GM21528 (cell line): ENCODE measurements around the gene SLC16A2.
"Not testable (repeated sequence)": the region's sequence is repeated elsewhere in the genome, so short reads cannot be mapped to it uniquely, and the experiment has no call there.

Source experiments
- ATAC-seq: cut with Tn5 transposase; IDR thresholded peaks from one replicate; pipeline ENCODE4 v1.9.1; 2021; ENCODE audit warnings: mild to moderate bottlenecking, moderate library complexity; ENCODE audit not compliant: unreplicated experiment, low FRiP score

Gene SLC16A2

DNA sequence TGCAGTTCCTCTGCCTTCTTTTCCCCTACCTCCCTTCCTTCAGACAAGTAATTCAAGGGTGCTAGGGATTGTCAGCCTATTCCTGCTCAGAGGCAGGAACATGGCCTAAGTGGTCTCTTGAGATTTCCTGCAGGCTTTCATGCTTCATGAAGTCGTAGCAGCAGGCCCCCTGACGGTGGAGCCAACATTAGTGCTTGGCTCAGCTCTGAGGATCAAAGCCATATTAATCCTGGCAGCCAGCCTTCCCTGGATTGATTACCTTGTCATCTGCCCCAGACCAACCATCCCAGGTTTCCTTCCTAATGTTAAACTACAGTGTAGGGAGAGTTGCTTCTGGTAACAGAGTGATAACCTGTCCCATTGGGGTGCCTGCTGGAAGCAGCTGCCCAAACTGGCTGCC is 84.1 kb downstream of the SLC16A2 start:
- no peak for ATAC-seq

DNA sequence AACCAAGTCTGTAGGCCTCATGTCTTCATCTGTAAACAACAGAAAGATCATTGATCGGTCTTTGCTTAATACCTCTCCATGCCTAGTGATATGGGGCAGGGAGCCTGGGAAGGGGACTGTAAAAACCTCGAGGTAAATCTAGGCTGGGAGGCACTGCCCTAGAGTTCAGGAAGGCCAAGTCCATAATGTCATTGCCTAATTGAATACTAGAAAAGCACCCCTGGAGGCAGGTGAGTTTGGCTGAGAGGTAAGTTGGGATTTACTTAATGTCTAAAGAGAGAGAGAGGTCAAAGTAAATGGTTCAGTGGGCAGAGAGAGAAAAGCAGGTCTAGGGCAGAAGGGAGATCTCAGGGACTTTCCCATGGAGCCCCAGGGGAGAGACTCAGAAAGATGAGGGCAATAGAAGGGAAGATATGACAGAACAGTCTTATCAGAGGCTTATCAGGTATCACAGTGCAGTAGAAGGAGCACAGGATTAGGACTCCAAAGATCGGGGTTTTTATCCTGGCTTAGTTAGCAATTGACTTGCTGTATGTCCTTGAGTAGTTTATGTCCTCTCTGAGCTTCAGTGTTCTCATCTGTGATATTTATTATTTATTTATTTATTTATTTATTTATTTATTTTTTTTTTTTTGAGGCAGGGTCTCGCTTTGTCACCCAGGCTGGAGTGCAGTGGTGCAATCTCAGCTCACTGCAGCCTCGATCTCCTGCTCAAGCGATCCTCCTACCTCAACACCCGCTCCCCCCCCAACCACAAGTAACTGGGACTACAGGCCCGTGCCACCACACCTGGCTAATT is 85.2 kb downstream of the SLC16A2 start:
- no peak for ATAC-seq

DNA sequence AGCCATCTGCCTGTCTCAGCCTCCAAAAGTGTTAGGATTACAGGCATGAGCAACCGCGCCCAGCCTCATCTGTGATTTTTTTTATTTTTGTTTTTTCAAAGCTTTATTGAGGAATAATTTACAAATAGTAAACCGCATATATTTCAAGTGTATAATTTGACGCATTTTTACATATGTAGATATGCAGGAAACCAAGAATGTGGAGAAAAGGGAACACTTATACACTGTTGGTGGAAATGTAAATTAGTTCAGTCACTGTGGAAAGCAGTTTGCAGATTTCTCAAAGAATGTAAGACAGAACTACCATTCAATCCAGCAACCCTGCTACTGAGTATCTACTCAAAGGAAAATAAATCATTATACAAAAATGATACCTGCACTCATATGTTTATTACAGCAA is 85.9 kb downstream of the SLC16A2 start:
- ATAC-seq, result no peak

DNA sequence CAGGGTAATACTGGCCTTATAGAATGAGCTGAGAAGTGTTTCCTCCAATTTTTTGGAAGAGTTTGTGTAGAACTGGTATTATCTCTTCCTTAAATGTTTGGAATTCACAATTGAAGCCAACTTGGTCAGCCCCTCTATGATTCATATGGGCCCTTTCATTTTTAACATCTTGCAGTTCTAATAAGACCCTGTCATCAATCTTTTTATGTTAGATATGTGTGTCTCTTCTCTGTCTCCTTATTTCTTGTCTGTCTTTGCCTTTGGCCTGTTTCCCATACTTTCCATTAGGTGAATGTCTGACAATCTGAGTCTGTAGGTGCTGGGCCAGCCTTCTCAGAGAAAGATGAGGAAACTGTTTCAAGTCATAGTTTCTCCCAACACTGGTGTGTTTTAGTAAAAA is 88.7 kb downstream of the SLC16A2 start:
- peak; percentile 4 for ATAC-seq

DNA sequence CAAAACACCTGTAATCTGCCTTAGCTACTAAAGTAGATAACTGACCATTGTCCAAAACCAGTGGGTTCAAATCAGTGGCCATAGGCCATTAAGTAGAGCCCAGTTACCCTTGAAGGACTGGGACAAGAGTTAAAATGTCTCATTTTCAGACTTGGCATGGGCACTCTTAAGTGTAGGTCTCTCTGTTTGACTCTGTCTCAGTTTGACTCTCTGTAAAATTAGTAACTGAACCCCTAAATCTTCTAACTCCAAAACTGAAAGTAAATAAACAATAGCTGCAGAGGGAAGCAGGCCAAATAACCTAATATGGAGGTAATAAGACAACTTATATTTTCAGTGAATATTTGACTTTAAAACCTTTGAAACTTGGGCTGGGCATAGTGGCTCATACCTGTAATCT is 89.1 kb downstream of the SLC16A2 start:
- ATAC-seq, result peak; percentile 71

DNA sequence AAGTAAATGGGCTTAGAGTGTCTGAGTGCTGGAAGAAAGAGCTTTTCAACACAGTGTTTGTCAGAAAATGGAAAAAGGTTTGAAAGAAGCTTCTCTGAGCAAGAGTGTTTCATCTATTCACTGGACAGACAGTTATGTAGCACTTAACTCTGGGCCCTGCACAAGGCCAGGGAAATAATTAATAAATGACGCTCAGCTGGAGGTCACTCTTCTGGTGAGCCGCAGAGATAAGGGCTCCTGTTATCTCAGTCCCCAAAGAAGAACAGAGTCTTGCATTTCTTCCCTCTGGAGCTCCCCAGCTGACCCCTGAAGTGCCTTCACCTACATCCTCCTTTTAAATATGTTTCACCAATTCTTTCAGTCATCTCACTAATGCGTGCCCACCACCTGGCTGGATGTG is 90.4 kb downstream of the SLC16A2 start:
- ATAC-seq, result no peak

DNA sequence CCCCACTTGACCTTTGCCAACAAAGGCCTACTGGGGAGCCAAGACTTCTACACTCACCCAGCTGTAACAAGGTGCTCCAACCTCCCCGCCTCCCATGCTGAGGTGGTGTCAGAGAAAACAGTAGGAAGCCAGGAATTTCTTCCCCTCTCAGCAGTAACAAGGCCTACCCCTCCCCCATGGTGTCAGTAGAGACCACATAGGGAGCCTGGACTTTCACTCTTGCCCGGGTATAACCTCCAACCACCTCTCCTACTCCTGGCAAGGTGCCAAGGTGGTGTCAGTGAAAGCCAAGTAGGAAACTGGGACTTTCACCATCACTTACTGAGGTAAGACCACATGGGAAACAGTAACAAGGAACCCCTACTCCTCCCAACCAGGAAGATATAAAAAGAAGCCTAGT is 93.1 kb downstream of the SLC16A2 start:
- ATAC-seq, result no peak

DNA sequence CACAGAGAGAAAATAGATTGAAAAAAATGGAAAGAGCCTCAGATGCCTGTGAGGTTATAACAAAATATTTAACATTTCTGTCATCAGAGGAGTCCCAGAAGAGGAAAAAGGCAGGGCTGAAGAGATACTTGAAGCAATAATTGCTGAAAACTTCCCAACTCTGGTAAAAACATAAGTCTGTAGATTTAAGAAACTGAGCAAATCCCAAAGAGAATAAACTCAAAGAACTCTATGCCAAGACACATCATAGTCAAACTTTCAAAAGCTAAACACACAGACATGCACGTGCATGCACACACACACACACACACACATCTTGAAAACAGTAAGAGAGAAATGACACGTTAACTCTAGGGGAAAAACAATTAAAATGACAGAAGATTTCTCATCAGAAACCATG is 94.1 kb downstream of the SLC16A2 start:
- no peak for ATAC-seq

DNA sequence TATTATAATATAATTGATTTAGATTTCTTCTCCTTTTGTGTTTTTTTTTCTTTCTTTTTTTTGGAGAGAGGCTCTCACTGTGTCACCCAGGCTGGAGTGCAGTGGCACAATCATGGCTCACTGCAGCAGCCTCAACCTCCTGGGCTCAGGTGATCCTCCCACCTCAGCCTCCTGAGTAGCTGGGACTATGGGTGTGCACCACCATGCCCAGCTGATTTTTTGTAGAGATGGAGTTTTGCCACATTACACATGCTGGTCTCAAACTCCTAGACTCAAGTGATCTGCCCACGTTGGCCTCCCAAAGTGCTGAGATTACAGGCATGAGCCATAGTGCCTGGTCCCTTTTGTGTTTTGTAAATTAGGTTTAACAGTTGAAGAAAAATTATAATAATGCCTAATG is 94.7 kb downstream of the SLC16A2 start:
- not testable (repeated sequence) for ATAC-seq

DNA sequence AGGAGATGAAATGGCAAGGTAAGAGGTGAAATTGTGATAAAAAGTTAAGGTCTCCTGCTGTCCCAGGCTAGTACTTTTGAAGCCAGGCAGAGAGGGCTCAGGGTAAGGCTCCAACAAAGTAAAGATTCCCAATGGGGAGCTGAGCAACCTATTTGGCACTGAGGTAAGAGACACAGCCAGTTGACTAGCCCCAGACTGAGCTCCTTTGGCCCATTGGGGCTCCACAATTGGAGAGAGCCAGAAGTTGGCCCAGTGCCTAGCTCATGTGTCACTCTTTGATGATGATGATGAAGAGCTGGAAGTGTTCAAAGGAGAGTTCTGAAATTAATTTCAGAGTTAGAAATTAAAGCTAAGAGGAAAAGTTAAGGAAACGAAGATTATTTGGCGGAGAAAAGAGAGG is 98.6 kb downstream of the SLC16A2 start:
- no peak for ATAC-seq

DNA sequence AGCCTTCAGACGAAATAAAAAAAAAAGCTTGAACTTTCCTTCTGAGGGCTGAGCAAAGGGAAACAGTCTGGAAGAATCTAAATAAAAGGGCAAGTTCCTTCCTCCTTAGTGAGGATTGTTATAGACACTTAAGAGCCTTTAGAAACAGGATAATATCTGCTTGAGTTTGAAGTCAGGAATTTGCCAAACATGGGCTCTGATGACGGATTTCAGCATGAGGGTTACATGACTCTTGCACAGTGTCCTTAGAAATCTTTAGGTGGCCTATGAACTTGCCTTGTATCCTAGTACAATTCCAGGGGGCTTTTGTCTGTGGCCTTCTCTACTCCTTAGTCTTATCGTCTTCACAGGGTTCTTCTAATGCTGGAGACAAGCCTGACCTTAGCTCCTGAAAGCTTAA is 99.0 kb downstream of the SLC16A2 start:
- ATAC-seq, result no peak

DNA sequence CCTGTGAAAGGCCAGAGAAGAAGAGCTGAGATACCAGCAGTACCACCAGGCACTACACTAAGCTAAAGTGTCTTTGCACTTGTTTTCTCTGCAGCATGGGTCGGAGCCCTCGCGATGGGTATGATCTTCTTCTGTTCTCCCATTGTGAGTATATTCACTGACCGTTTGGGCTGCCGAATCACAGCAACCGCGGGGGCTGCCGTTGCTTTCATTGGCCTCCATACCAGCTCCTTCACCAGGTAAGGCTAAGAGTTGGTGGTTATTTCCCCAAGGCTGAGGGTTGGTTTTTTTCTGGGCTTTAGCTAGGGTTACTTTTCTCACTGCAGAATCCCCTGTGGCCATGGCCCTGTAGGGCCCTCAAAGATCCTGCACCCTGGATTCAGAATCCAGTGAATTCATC is 99.6 kb downstream of the SLC16A2 start:
- no peak for ATAC-seq

DNA sequence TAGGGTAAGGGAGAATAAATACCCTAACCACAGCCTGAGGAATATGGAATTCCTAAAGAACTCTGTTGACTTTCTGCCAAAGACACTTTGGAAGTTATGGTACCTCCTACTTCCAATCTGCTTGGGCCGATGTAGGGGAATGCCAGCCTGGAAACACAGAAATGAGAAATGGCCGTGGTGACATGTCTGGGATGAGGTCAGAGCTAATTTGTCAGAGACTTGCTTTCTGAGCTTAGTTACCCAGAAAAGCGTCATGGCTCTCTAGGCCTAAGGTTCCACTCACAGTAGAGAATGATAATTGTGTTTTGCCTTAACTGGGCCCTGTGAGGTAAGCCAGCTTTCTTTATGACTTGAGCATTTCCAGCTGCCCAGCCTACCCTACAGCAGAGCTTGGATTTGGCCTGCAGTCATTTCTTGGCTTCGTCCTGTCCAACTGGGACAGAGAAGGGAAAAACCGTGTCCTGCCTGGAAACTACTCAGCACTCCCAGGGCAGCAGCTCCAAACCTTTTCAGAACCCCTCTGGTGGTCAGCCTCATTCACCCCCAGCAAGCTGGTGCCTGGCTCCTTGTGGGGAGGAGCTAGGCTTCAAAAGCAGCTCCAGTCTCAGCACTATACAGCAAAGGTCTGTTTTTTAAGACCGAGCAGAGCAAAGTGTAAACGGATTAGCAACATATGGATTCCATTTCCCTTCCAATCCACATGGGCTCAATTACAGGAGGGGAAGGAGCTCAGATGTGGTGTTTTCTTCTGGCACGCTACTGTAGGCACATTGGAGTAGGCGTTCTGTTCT is 100.9 kb downstream of the SLC16A2 start:
- ATAC-seq, result no peak

DNA sequence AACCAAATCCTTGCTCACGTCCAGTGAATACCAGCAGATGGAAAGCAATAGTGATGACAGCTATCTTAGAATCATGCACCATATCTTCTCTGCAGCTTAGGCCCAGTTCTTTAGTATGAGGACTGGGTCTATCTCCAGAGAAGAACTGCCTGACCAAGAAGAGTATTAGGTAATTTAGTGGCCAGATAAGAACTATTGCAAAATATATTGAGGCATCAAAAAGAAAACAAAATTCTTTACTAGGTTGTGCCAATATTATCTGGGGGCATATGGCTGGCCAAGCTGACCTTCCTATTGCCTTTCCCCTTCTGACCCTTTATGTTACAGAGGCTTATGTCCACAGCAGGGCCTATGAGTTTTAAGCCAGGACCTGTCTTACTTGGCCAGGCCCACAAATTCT is 101.9 kb downstream of the SLC16A2 start:
- no peak for ATAC-seq

DNA sequence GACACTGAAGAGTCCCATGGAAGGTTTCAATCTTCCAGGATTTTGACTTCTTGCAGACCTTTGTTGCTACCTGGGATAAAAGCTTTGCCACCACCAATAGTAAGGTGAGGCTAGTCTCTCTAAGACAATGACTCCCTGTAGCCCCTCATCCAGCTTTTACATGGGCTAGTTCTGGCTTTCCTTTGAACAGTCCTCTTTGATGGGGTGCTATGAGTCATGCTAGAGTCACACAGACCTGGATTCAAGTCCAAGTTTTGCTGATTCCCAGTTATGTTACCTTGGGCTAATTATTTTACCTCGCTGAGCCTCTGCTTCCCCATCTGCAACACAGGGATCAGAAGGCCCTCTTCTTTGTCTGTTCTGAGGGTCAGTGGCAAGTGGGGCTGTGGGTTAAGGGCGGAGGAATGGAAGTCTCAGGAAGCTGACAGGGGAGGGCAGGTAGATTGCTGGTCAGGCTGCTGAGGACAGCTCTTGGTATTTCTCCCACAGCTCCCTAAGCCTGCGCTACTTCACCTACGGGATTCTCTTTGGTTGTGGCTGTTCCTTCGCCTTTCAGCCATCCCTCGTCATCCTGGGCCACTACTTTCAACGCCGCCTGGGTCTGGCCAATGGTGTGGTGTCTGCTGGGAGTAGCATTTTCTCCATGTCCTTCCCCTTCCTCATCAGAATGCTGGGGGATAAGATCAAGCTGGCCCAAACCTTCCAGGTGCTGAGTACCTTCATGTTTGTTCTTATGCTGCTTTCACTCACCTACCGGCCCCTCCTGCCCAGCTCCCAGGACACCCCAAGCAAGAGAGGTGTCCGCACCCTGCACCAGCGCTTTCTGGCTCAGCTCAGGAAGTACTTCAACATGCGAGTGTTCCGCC is 102.8 kb downstream of the SLC16A2 start:
- ATAC-seq, result no peak

DNA sequence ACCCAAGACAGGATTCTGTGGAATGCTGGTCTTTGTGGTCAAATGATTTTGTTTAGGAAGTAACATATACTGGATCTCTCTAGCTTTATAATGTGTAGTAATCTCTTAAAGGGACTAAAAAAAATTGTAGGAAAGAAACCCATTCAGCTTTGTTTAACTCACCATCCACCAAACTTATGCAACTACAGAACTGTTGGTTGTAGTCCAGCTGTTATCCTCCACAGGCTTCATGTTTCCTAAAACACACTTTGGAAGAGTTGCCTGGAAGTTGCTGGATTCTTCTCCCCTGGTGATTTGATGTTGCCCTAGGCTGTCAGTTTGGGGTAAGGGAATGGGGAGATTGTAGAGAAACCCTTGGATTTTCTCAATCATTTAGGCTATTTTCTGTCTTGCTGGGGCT is 103.8 kb downstream of the SLC16A2 start:
- no peak for ATAC-seq

DNA sequence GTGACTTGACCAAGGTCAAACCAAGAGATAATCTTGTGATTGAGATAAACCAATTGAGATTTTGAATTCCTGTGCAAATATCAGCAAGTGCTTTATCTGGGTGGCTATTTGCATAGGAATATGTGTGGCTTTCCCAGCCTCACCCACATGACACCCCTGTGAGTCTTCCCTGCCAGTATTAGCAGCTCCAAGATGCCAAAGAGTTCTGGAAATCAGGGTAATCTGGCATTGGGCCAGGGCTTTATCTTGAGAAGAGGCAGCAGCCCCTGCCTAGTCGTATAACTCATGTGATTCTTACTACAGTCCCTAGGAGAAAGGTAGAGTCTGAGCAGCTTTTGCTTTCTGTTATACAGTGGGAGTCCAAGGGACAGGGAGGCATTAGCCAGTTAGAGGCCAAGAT is 105.5 kb downstream of the SLC16A2 start:
- ATAC-seq, result no peak

DNA sequence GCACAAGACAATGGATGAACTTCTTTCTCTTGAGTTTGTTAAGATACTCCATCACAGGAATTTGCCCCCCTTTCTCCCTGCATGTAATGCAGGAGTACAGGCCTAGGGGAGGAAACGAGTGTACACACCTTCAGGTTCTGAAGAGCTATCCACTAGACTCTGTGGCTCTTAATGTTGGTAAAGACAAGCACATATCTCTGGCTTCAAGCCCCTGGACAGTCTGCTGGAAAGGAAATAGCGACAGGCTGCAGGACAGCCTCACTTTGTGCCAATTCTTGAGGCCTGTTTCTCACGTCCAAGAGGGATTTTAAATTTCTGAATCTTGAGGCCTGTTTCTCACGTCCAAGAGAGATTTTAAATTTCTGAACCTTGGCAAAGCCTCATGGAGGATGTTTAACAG is 106.1 kb downstream of the SLC16A2 start:
- no peak for ATAC-seq

DNA sequence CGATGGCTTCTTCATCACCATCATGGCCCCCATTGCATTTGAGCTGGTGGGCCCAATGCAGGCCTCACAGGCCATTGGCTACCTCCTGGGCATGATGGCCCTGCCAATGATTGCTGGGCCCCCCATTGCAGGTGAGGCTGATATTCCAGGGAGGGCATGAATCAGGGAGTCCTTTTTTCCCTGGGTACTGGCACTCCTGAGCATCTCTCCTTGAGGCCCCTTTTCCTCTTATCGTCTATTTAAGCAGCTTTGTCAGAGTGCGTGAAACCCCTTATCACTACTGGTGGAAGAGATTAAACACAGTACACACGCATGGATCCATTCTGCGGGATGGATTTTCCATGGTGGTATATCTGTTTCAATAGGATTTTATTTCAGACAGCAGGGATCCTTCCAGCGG is 108.0 kb downstream of the SLC16A2 start:
- ATAC-seq, result no peak

DNA sequence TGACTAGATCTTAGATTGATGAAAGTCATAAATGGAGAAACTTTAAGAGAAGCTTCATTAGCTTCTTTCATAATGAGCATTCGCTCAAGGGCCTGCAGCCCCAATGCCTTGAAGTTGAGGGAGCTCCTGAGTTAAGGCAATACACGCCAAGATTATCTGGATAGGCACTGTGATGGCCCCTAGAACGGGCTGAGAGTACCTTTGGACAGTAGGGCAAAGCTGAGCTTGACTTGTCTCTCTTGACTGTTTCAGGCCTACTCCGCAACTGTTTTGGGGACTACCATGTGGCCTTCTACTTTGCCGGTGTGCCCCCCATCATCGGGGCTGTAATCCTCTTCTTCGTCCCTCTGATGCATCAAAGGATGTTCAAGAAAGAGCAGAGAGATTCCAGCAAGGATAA is 109.8 kb downstream of the SLC16A2 start:
- ATAC-seq, result no peak

DNA sequence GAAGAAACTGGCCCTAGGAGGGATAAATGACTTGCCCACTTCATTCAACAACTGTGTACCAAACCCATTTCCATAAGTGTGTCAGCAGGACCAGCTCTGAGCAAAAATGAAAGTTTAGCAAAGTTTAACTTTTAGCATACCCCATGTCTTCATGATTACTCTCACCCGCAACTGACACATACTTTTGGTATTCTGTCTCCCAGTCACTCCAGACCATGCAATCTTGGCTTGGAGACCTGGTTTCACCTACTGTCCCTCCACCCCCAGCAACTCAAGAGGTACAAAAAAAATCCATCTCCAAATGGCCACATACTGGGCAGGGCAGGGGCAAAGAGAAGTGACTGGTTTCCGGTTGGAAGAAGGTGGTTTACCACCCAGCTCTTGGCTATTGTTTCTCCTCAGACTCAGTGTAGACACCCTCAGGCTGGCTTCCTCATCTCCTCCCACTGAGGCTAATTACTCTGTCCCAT is 113.3 kb downstream of the SLC16A2 start:
- peak; percentile 32 for ATAC-seq
